ELR (cell line): ENCODE measurements around the gene CLIP2.
"Not testable (repeated sequence)": the region's sequence is repeated elsewhere in the genome, so short reads cannot be mapped to it uniquely, and the experiment has no call there.

Experiments
- DNase-seq: peaks from one replicate; pipeline ENCODE4 v3.0.0-alpha.2; 2015; ENCODE audit warnings: low read depth

CLIP2 gene

DNA sequence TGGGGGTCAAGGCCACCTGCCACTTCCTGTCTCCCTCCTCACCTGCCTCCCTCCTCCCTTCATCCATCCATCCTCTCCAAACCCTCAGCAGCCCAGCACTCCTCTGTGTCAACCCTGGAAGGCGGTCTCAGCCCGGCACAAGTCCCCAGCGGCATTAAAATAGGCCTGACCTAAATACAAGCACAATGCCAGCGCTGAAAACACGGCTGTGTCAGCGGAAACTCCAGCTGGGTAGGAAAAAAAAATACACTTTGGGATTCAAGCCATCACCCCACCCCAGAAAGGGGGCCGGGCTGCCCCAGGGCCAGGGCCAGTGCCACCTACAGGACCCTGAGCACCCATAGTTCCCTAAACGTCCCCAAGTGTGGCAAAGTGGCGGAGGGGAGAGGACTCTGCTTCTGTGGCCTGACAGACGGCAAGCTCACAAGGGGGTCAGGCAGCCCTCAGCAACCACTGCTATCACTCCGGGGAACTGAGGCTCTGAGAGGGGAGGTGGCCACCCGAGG is 141.8 kb downstream of the CLIP2 start:
- DNase-seq = no peak

DNA sequence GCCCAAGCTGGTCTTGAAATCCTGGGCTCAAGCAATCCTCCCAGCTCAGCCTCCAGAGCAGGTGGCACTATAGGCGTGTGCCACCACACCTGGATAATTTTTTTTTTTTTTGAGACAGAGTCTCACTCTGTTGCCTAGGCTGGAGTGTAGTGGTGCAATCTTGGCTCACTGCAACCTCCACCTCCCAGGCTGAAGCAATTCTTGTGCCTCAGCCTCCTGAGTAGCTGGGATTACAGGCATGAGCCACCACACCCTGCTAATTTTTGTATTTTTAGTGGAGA is 148.0 kb downstream of the CLIP2 start:
- not testable (repeated sequence) for DNase-seq

DNA sequence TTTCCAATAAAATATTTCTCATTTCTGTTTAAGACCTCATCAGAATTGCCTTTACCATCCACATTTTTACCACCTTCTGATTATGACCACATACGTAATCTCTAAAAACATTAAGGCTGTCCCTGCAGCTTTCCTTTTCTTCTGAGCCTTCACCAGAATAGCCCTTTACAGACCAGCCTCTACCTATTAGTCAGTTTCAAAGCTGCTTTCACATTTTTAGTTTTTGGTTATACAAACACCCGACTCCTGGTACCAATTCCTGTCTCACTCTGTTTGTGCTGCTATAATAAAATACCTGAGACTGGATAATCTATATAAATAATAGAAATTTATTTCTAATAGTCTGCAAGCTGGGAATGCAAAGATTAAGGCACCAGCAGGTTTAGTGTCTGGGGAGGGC is 149.1 kb downstream of the CLIP2 start:
- DNase-seq = no peak

DNA sequence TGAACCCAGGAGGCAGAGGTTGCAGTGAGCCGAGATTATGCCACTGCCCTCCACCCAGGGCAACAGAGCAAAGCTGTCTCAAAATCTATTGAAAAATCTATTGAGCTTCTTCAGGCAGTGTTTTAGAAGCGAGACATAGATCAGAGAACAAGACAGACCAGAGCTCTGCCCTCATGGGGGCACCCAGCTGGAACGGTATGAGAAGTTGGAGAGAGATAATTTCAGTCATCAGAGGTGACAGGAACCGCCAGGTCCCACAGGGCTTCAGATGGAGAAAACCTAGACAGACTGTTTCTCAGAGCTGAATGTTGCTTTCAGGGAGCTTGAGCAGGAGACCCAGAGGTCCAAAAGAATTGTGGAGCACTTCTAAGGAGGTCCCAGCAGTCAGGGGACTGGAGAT is 150.3 kb downstream of the CLIP2 start:
- no peak for DNase-seq

DNA sequence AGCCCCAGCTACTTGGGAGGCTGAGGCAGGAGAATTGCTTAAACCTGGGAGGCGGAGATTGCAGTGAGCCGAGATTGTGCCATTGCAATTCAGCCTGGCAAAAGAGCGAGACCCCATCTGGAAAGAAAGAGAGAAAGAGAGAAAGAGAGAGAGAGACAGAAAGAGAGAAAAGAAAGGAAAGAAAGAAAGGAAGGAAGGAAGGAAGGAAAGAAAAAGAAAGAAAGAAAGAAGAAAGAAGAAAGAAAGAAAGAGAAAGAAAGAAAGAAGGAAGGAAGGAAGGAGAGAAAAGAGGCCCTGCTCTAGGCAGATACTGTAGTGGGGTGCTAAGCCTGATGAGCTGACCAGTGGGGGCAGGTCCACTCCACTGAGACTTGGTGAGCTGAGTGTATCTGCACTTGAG is 150.9 kb downstream of the CLIP2 start:
- not testable (repeated sequence) for DNase-seq

DNA sequence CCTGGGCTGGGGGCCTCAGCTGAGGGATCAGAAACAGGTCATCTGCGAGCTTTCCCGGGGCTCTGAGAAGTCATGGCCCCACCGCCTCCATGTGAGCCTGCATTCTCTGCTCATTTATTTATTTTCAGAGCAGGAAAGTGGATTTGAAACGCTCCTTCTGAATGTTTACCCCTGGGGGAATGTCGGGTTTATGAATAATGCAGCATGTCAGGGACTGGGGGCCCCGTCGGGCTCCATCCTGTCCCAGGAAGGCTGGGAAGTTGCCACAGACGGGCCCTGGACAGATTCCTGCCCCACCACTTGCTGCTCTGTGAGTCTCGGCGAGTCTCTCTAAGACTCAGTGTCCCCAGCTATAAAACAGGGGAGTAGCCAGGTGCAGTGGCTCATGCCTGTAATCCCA is 152.6 kb downstream of the CLIP2 start:
- peak; percentile 65 for DNase-seq

DNA sequence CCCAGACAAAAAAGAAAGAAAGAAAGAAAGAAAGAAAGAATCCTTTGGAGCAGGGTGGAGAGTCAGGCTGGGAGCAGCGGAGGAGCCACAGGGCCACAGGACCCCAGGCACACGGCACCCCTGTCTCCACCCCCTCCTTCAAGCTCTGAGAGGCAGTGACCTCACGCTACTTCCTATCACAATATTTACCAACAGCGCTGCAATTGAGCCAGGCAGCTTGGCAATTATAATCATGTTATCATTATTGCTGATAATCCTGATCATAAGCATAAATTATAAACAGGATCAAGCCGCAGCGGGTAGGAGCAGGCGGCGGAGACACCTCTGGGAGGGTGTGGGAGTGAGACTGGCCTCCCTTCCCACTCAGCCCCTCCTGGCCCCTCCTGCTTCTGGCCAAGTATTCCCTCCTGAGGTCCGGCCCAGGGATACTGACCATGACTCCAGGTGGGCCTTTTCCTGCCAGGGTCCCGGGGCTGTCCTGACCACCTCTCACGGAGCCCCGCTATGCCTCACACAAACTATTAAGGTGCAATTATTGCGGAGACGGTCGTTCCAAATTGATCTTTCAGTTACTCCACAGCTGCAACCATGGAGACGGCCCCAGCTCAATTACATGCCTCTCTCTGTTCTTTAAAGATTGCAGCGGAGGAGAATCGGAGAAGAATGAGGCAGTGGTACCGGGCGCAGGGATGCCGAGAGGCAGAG is 154.5 kb downstream of the CLIP2 start:
- DNase-seq = no peak

DNA sequence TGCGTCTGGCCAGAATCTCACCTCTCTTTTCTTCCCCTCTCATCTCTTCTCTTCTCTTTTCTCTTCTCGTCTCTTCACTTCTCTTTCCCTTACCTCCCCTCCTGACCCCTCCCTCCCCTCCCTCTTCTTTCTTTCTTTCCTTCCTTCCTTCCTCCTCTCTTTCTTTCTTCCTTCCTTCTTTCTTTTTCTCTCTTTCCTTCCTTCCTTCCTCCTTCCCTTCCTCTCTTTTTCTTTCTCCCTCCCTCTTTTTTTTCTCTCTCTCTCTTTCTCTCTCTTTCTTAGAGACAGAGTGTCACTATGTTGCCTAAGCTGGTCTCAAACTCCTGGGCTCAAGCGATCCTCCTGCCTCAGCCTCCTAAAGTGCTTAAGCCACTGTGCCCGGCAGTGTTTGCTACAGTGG is 159.9 kb downstream of the CLIP2 start:
- DNase-seq = no peak

DNA sequence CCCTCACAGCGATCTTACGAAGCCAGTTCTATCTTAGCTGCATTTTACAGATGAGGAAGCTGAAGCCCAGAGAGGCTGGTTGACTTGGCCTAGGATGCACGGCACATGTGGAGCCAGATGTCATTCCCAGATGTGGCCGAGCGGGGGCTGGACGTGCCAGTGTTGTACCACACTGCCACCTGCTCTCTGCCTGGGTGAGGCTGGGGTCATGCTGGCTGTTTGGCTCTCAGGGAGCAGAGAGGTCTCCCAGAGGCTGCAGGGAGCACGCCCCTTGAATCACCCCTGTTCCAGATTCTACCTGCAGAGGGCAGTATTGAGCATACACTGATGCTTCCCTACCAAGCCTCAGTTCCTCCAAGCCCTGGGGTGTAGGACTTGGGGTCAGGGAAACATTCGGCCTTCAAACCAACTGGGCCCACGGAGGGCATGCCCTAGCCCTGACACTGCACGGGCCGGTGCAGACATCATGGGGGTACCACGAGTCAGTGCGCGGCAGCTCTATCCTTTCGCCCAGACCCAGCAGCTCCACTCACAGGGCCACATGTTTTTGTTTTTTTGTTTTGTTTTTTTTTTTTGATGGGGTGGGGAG is 160.7 kb downstream of the CLIP2 start:
- DNase-seq = peak; percentile 71

DNA sequence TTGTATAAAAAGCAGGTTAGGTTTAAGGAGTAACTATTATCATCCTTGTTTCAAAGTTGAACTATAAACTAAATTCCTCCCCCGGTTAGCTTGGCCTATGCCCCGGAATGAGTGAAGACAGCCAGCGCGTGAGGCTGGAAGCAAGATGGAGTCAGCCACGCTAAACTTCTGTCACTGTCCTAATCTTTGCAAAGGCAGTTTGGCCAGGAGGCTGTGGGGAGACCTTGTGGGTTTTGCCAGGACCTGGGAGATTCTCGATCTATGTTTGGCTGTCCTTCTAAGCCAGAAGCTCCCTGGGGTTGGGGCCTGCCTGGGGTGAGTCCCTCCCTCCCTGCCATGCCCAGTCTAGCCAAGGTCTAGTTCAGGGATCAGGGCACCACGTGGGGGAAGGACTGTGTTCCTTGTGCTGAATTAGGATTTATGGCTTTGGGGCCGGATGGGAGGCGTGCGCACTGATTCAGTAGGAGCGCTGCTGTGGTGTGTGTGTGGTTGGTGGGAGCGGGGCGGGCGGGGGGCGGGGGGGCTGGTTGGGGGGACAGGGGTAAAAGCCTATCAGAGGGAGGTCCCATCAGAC is 163.6 kb downstream of the CLIP2 start:
- peak; percentile 68 for DNase-seq

DNA sequence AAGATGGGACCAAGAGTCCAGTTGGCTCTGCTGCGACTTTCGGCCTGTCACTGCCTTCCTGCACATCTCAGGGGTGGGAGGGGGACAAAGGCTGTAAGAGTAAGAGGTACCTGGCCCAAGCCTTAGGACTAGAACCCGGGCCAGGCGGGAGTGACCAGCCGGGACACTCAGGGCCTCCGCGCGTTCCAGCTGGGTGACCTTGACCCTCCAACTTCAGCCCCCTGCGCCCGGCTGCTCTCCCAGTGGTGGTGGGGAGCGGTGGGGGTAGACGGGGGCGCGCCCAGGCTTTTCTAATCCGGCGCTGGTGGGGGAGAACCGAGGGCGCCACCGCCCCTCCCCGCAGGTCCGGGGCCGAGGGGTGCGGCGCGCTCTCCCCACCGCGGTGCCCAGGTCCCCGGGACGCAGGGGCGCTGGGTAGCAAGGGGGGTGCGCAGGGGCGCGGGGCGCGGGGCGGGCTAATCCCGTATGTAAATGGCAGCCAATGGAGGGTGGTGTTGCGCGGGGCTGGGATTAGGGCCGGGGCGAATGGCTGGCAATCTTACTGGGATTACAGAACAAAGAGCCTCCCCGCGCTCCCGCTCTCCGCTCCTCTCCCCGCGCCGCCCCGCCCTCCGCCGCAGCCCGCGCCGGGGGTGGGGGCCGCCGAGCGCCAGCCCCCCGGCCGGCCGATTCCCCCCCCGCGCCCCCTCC is 164.3 kb downstream of the CLIP2 start, which contains the start of gene GTF2IRD1:
TSS of gene GTF2IRD1 (plus strand) at position 585 of the 690 bp plus-strand sequence. CDS start 54,175 bp downstream, outside the sequence.
- peak; percentile 79 for DNase-seq

DNA sequence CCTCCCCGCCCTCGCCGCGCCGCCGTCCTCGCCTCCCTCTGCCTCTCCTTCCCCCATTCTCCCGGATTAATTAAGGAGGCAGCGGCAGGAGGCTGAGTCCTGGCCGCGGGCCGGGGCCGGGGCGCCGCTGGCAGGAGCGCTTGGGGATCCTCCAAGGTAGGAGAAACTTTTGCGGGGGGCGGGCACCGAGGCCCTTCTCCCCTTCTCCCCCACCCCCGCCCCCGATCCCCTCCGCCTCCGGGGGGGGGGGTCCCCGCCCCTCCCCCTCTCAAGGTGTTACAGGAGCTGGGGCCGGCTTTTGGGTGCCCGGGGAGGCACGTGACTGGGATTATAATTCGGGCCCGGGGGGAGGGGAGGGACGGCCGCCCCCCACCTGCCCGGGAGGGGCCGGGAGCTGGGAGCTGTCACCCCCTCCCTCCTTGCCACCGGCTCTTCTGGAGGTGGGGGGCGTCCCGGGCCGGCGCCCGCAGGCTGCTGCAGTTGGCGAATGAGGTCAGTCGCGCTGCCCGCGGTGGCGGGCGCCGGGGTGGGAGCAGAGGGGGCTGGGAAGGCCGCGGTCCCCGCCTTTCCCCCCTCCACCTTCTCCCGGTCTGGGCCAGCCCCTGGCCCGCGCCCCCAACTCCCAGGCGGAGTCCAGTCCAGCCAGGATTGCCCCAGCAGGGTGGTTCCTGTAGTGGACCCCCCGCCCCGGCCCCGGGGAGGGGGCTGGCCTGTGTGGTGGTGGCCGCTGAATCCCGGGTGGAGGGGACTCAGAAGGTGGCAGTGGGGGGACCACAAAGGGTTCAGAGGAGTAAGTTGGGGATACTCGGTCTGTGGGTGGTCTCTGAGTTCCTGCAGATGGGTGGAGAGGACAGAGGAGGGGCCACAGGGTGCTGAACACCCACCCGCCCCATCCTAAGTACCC is 165.1 kb downstream of the CLIP2 start:
- no peak for DNase-seq

DNA sequence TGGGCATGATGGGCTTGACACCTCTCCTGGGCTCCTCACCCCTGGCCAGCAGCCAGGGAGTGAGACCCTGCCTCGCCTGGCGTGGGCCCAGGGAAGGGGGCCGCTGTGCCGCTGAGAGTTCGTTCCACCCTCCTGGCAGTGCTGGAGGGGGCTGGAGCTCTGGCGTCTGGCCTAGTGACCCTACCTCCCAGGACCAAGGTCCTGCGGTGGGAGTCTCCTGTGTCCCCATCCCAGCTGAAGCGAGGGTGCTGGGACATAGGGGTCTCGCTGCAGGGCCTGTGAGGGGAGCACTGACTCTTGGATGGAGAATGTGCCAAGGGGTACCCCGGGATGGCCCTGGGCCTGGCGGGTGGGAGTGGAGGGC is 165.7 kb downstream of the CLIP2 start:
- DNase-seq = no peak

DNA sequence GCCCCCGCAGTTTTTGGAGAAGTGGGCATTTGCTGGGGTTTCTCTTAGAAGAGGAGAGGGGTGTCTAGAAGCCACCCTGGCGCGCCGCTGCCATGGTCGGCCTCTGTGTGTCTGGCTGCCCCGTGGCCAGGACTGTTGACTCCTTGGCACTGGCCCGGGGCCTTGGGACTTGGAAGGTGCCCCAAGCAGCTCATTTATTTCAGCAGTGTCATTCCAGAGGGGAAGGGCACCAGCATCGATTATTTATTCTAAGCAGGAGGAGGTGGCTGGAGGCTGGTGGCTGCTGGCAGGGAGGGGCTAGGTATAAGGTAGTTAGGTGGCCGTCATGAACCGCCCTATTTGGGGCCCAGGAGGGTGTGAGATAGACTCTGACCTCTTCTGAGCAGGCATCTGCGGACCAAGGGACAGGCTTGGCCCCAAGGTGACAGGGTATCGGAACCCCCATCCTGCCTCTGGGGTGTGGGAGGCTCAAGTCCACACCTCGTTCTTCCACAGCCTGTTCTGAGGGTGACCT is 166.1 kb downstream of the CLIP2 start:
- no peak for DNase-seq
